K562 (cell line): ENCODE data around the gene PYGO2. TPM values are rescaled to one million over a fixed set of nuclear protein-coding genes. Genes with fewer than 3 reads are reported as not detected.

Source experiments
- CAMTA2 ChIP-seq: fragments of 250-450 bp; sonication (Bioruptor Pico); conservative IDR thresholded peaks from 2 replicates; pipeline ENCODE4 v1.5.1; 2022
- GTF3C2 ChIP-seq: IDR thresholded peaks from 3 replicates; pipeline ENCODE4 v1.6.1; 2011; ENCODE audit warnings: borderline replicate concordance, mild to moderate bottlenecking, moderate library complexity; ENCODE audit not compliant: insufficient read length; ENCODE audit errors: extremely low read depth
- HNRNPK ChIP-seq: fragments of 200-400 bp; formaldehyde crosslinking; IDR thresholded peaks from one replicate; pipeline ENCODE4 v1.6.1; 2018; ENCODE audit warnings: mild to moderate bottlenecking, low read depth, low read length; ENCODE audit not compliant: poor library complexity, severe bottlenecking
- MAFG ChIP-seq: fragments of 450-650 bp; conservative IDR thresholded peaks from 2 replicates; pipeline ENCODE4 v1.6.1; 2016; ENCODE audit warnings: missing genetic modification characterization, missing compliant biosample characterization
- NELFE ChIP-seq: IDR thresholded peaks from 2 replicates; pipeline ENCODE4 v1.6.1; 2011; ENCODE audit warnings: mild to moderate bottlenecking; ENCODE audit not compliant: insufficient read depth, insufficient read length
- NR2F6 ChIP-seq: fragments of 450-650 bp; formaldehyde crosslinking; IDR thresholded peaks from 2 replicates; pipeline ENCODE4 v1.4.0; 2020; ENCODE audit warnings: mild to moderate bottlenecking
- RBBP5 ChIP-seq: fragments of 200-600 bp; sonication (generic); IDR thresholded peaks from 2 replicates; pipeline ENCODE4 v1.6.1; 2012; ENCODE audit warnings: borderline replicate concordance, mild to moderate bottlenecking, low read length, control low read depth, inconsistent platforms; ENCODE audit not compliant: insufficient read depth, poor library complexity, severe bottlenecking
- RCOR1 ChIP-seq, 2 experiments: IDR thresholded peaks; 2 replicates each; pipeline ENCODE4 v1.6.1; 2012; ENCODE audit warnings: low read depth in 2 of 2, low read length in 2 of 2, borderline replicate concordance in 1 of 2, improper control_type of control experiment in 1 of 2
- ZBTB17 ChIP-seq: fragments of 450-650 bp; formaldehyde crosslinking; IDR thresholded peaks from 2 replicates; pipeline ENCODE4 v1.4.0; 2020; ENCODE audit warnings: mild to moderate bottlenecking
- ZNF184 ChIP-seq: sonication (generic); formaldehyde crosslinking; IDR thresholded peaks from 2 replicates; pipeline ENCODE4 v1.5.0; 2020; ENCODE audit warnings: missing genetic modification reagents
- ZNF253 ChIP-seq: fragments of 250-450 bp; sonication (Bioruptor Pico); conservative IDR thresholded peaks from 2 replicates; pipeline ENCODE4 v1.6.1; 2021; ENCODE audit warnings: mild to moderate bottlenecking
- ZNF639 ChIP-seq, 2 experiments: fragments of 200-800 bp in 1 of 2; sonication (Bioruptor generic) in 1 of 2; sonication (generic) in 1 of 2; formaldehyde crosslinking in 1 of 2; IDR thresholded peaks in 1 of 2; conservative IDR thresholded peaks in 1 of 2; 2 replicates each; pipeline versions ENCODE4 v1.5.0 to v1.6.1; 2016 to 2020; ENCODE audit warnings: missing compliant biosample characterization in 1 of 2, missing genetic modification characterization in 1 of 2, missing genetic modification reagents in 1 of 2
- polyA plus RNA-seq, 8 experiments: library from polyadenylated mRNA; depleted of rRNA in 4 of 8; stranded (reverse) in 5 of 8; unstranded in 3 of 8; fragments of >200 nt; fragmentation: Nextera tagmentation in 2 of 8; fragmentation: Illumina TruSeq in 1 of 8; extraction: Ambion mirVana in 2 of 8; extraction: Trizol in 1 of 8; gene quantifications; 2 replicates each; pipeline versions ENCODE4 v1.2.1 to v1.2.3, GENCODE V29; 2011 to 2014; ENCODE audit warnings: inconsistent platforms in 1 of 8, missing spikeins in 1 of 8
- total RNA-seq, 7 experiments: library from RNA; depleted of rRNA in 6 of 7; stranded (reverse); fragments of >200 nt in 6 of 7; fragmentation: Illumina TruSeq in 2 of 7; extraction: Trizol in 2 of 7; gene quantifications; 2 replicates each; pipeline versions ENCODE4 v1.2.1 to v1.2.3, GENCODE V29; 2011 to 2021; ENCODE audit warnings: low replicate concordance in 1 of 7
- TF ChIP-seq, protein P1 (sequence below): fragments of 250-450 bp; sonication (Bioruptor Pico); IDR thresholded peaks from 2 replicates; pipeline ENCODE4 v1.4.0; 2020

Gene PYGO2
- total and polyA plus RNA-seq, 9 of the 15 experiments (the other 6 are each of a cell fraction or from before 2014, with no cell fraction given) = 8.3 to 36.2 (median 18.2) TPM

DNA sequence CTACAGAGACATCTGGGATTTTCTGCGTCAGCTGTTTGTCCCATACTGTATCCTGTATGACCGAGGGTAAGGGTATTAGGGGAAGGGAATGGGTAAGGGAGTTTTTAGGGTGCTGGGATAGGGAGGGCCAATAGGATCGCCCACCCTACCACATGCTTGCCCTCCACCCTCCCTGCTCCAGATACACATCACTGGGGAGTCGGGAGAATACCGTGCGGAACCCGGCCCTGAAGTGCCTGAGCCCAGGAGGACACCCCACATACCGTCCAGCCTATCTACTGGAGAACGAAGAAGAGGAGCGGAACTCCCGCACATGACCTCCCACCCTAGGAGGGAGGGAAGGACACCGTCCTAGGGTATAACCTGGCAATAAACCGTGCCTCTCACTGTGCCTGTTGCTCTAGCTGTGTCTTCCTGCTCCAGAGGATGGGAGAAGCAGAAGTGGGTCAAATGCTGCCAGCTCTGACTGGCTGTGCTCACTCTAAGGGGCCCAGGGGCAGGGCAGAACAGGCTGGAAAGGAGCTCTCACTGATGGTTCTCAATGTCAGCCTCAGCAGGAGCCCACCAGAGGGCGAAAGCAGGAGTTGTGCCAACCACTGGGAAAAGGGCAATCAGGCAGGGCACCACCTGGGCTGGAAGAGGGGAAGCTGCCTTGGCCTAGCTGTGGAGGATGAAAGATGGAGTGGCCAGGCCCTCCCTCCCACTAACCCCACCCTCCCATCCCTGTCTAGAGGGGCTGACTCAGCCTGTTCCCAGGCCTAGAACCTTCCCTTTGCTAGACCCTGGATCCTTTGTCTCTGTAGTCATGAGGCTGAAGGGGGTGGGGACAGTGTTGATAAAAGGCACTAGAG is 31.4 kb upstream of the PYGO2 start (continued):
- TF ChIP-seq, protein P1, sequence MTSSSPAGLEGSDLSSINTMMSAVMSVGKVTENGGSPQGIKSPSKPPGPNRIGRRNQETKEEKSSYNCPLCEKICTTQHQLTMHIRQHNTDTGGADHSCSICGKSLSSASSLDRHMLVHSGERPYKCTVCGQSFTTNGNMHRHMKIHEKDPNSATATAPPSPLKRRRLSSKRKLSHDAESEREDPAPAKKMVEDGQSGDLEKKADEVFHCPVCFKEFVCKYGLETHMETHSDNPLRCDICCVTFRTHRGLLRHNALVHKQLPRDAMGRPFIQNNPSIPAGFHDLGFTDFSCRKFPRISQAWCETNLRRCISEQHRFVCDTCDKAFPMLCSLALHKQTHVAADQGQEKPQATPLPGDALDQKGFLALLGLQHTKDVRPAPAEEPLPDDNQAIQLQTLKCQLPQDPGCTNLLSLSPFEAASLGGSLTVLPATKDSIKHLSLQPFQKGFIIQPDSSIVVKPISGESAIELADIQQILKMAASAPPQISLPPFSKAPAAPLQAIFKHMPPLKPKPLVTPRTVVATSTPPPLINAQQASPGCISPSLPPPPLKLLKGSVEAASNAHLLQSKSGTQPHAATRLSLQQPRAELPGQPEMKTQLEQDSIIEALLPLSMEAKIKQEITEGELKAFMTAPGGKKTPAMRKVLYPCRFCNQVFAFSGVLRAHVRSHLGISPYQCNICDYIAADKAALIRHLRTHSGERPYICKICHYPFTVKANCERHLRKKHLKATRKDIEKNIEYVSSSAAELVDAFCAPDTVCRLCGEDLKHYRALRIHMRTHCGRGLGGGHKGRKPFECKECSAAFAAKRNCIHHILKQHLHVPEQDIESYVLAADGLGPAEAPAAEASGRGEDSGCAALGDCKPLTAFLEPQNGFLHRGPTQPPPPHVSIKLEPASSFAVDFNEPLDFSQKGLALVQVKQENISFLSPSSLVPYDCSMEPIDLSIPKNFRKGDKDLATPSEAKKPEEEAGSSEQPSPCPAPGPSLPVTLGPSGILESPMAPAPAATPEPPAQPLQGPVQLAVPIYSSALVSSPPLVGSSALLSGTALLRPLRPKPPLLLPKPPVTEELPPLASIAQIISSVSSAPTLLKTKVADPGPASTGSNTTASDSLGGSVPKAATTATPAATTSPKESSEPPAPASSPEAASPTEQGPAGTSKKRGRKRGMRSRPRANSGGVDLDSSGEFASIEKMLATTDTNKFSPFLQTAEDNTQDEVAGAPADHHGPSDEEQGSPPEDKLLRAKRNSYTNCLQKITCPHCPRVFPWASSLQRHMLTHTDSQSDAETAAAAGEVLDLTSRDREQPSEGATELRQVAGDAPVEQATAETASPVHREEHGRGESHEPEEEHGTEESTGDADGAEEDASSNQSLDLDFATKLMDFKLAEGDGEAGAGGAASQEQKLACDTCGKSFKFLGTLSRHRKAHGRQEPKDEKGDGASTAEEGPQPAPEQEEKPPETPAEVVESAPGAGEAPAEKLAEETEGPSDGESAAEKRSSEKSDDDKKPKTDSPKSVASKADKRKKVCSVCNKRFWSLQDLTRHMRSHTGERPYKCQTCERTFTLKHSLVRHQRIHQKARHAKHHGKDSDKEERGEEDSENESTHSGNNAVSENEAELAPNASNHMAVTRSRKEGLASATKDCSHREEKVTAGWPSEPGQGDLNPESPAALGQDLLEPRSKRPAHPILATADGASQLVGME (CRISPR knock-in tag) = no peak
- TF ChIP-seq RBBP5 (no peak), NR2F6 (CRISPR knock-in tag) (no peak), CAMTA2 (CRISPR knock-in tag) (no peak), ZNF253 (CRISPR knock-in tag) (no peak), MAFG (tag) (no peak), HNRNPK (no peak), ZNF639 (CRISPR knock-in tag; conservative IDR thresholded peaks at IDR 0.05 in 1 of 2, IDR thresholded peaks at IDR 0.05 in 1 of 2) (no peak), RCOR1 (IDR thresholded peaks at IDR 0.05; ENCODE audit: borderline replicate concordance in 1 of 2, low read depth in 2 of 2, low read length in 2 of 2) (peak in 1 of 2 experiments; percentile 69; a peak in 1 of 4 replicates), GTF3C2 (no peak), ZBTB17 (CRISPR knock-in tag) (no peak), NELFE (no peak), ZNF184 (CRISPR knock-in tag) (no peak)
